NCI-H1092 treated with DMSO at 0.1 percent for 48 hours (cell line): ENCODE results near the gene PLEKHA1.
A peak's percentile ranks its signal among the peaks of the same experiment; 100 is the strongest.

ENCODE experiments used
- DNase-seq: peaks from one replicate; lab custom pipeline; 2025; lab: John Stamatoyannopoulos, UW

Gene PLEKHA1

DNA sequence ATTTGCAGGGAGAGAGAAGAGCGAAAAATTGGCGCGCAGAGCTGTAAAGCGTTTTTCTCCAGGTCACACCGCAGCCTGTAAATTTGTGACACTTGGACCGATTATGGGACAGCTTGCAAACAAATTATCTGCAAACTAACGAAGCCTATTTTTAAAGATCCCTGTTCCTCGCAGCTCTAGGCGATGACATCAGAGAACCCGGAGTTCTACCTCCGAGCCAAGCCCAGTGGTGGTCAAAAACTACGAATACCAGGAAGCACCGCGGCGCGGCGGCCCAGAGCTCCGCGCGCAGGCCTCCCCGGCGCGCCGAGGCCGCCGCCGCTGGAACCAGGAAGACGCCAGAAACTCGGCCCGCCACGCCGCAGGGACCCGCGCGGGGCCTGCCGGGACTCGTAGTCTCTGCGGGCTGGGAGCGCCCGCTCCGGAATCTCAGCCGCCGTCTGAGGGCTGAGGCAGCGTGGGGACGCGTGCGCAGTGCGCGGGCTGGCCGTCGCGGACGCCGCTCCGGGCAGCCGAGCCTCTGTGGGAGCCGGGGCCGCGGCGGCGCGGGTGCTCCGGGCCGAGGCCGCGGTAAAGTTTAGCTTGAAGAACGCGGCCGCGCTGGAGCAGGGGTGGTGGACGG is at the start of gene PLEKHA1:
Gene PLEKHA1 (plus strand): TSS at position 472 of the 622 bp plus-strand sequence. CDS start 18,493 bp downstream, outside the sequence.
- peak; percentile 83 for DNase-seq

DNA sequence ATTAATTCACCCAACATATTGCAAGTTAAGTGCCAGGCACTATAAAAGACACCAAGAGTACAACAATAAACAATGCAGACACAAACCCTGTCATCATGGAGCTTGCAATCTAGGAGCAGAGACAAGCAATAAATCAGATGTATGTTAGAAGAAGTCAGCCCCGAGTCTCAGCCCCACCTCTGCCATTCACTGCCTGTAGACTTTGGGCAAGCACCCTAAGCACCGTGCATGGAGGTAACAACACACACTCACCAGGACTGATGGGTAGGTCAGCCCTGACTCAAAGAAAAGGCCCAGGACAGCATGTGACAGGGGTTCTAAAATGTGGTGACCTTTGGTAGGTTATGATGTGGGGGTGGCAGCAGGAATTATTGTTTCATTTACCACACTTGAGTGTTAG is 49.3 kb upstream of the PLEKHA1 start:
- no peak for DNase-seq

DNA sequence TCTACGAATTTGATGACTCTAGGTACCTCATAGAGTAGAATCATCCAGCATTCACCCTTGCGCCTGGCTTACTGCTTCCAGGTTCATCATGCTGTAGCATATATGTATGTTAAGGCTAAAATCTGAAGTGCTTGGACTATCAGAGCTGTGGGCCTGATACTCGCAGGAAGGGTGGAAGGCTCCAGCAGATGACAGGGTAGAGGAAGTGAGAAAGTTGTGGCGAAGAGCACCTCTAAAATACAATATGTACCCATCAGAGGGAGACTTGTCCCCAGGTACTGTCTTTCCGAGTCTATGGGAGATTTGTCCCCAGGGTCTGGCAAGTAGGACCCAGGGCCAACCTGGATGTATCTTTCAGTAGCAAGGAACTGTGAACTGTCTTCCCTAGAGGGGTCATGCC is 48.1 kb upstream of the PLEKHA1 start:
- no peak for DNase-seq

DNA sequence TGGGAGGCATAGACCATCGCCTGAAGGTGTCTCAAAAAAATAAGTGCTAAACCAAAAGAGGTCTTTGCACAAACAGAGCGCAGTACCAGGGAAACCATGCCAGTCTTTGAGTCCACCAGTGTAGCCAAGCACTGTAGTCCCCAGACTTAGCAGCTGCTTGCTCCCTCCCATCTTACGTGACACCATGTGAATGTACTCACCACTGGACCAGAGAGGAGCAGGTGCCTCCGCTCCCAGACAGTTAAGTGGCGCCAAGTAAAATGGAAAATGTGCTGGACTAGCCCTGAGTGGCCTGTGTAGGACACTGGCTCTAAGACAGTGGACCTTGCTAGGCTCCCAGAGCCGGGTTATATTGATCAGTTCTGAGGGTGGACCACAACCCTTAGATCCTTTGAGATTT is 47.7 kb upstream of the PLEKHA1 start:
- DNase-seq: no peak

DNA sequence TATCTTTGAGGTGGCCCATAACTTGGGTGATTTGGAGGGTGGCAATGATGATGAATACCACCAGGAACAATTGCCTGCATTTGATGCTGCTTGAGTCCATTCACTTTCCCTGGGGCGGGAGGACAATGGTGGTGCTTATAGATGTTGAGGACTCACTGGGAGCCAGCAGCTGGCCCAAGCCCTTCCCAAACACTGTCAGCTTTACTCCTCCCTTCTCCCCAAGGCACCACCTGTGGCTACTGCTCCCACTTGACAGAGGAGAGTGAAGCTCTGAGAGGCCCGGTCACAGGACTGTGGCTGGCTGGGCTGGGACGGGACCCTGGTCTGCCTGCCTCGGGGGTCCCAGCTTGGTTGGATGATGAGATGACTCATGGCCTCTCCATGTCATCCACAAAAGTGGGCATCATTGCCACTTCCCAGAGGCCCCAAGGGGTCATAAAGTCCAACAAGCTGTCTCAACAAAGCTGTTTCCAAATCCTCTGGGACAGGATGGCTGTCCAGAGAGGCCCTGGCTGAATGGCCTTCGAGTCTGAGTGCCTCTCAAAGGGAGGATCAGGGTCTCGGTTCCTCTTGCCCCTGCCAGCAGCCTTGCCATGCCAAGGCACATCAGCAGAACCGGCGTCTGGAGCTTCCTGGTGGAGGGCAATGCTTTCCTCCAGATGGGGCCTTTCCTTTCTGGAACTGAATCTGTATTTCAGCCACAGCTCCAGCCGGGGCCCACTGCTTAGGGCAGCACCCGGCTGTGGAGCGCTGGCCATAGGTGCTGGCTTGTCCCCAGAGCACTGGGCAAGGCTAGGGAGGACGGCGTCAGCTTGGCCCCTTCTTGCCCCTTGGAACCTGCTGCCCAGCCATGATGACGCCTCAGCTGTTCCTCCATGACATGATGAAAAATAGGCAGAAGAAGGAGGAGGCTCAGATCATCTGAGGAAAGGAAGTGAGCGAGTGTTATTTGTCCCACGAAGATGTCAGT is 47.0 kb upstream of the PLEKHA1 start:
- no peak for DNase-seq

DNA sequence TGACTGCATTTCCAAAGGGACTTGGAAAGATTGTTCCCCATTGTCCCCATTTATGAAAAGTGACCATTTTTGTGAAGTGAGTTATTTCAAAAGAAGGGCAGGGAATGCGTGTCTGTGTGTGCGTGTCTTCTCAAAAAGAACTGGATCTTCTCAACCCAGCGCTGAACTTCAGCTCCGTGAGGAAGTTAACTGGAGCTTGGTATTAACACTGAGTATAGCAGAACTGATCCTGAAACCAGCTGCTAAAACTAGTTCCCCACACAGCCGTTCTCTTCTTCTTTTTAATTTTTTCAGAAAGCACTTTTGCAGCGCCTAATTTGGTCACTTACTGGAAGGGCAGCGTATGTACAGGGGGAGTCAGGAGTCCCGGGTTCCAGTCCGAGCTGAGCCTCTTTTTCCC is 45.8 kb upstream of the PLEKHA1 start:
- DNase-seq: no peak

DNA sequence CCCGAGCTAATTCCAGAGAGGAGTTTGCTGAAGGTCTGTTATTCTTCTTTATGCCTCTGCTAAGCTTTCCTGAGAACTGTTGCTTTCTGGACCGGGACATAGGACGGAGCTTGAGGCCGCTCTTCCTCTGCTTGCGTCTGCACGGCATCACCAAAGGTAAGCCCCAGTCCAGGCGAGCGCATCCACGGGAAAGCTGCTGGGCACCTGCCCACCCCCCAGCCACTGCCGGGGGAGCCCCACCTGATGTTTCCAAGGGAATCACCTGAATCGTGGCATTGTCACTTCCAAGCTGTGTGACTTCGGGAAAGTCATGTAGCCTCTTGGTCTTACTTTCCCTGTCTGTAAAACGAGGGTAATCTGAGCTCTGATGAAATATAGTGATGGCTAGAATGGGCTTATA is 45.1 kb upstream of the PLEKHA1 start:
- DNase-seq: no peak

DNA sequence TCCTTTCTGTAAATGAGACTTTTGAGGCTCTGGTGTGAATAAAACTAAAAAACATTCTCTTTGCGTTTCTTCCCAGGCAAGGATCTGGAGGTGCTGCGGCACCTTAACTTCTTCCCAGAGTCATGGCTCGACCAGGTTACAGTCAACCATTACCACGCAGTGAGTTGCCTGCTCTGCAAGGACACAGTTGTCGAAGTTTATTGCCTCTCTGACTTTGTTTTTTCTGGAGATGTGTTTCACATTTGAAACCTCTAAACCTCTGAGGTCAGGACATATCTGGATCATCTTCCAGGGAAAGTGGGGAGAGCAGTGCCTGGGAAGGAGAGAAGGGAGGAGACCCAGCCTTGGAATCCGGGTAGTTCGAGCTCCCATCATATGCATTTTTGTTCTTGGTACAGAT is 43.4 kb upstream of the PLEKHA1 start:
- no peak for DNase-seq

DNA sequence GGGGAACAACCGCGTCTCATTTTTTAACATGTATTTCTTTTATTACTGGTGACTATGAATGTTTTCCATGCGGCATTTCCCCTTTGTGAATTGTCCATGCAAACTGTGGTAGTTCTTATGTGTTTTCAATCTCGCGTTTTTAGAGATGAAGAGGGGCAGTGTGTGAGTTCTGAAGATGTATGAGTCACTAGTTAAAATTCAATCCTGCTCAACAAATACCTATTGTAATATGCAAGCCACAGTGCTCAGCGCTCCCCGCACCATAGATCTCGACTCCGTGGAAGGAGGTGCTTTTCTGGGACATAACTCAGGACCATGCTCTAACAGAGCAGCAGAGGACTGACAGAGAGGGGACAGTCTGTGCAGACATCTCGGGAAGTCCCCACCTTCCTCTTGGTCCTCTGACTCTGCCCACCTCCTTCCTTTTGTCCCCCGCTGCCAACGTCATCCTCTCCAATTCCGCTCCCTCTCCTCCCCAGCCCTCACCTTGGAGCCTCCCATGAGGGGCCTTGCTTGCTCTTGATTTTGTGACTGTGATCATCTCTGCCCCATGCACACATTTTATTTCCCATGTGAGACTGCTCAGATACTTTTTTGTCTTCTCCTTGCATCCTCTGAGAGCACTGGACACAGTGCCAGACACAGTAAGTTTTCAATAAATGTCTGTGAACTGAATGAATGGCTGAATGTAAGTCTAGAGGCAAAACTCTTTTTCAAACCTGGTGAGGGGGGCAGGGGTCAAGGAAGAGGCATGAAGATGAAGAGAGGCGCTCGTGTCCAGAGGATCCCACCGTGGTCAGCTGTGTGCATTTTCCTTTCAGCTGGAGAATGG is 42.7 kb upstream of the PLEKHA1 start:
- DNase-seq: no peak

DNA sequence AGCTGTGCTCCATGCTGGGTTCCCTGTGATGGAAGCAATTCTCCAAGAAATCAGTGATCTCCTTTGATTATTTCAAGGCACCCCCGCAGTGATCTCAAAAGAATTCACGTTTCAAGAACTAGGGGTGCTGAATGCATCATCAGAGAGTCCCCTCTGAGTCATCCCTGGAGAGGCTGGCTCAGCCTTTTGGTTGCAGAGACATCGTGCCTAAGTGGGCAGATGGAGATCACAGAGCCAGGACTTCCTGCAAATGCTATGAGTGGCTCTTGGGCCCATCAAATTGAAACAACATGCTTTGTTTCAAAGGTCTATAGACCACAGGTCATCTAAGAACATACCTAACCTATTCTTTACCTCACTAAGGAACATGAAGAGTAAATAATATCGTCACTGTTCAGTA is 41.5 kb upstream of the PLEKHA1 start:
- no peak for DNase-seq

DNA sequence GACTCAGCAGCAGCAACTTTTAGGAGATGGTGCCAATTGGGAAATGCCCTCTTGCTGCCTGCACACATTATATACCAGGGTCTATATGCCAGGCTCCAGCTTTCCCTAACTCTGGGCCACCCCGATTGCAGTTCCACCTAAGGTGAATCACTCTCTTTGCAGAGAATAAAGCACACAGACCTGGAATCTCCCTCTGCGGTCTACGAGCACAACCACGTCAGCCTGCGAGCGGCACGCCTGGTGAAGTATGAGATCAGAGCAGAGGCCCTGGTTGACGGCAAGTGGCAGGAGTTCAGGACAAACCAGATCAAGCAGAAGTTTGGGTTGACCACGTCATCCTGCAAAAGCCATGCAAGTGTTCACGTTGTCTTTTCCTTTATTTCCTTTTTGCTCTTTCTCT is 38.2 kb upstream of the PLEKHA1 start:
- DNase-seq: no peak

DNA sequence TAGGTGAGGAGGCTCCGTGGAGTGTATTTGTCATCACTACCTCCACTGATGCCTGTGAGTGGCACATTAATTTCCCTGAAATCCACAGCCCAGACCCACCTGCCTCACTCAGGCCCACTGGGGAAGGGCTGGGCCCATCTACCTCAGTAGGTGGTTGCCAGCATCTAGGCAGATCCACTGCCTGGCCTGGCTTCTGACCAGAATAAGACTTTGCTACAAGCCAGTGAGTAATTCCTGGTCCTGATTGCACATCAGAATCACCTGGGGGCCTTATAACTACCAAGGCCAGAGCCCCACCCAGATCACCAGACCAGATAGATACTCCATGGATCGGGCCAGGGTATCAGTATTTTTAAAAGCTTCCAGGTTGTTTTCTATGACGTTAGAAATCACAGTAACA is 37.5 kb upstream of the PLEKHA1 start:
- no peak for DNase-seq

DNA sequence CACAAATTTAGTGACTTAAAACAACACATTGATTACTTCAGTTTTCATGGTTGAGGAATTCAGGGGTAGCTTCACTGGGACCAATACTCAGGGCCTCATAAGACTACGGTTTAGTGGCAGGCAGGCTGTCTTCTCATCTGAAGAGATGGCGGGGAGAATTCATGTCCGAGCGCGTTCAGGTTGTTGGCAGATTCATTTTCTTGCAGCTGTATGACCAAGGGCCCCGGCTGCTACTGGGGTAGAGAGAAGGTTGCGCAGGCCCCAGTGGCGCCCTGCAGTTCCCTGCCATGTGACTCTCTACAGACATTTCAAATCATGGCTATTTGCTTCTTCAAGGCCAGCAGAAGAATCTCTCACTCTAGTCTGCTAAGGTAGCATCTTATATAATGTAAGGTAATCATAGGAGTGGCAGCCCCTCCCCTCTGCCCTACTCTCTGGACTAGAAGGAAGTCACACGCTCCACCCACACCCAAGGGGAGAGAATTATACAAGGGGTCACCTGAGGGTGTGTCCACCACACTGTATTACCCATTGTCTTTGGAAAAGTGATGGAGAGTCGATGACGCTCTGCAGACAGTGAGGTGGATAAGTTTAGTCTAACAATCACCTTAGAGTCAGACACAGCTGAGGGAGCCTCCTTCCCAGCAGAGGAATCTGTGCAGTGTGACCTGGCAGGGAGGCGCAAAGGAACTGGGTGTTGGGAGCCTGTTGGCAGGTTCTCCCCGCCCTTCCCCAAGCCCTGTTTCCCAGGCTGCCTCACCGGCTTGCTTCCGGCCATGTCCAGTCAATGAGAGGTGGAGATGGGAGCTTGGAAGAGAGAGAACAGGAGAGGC is 35.7 kb upstream of the PLEKHA1 start:
- DNase-seq: no peak

DNA sequence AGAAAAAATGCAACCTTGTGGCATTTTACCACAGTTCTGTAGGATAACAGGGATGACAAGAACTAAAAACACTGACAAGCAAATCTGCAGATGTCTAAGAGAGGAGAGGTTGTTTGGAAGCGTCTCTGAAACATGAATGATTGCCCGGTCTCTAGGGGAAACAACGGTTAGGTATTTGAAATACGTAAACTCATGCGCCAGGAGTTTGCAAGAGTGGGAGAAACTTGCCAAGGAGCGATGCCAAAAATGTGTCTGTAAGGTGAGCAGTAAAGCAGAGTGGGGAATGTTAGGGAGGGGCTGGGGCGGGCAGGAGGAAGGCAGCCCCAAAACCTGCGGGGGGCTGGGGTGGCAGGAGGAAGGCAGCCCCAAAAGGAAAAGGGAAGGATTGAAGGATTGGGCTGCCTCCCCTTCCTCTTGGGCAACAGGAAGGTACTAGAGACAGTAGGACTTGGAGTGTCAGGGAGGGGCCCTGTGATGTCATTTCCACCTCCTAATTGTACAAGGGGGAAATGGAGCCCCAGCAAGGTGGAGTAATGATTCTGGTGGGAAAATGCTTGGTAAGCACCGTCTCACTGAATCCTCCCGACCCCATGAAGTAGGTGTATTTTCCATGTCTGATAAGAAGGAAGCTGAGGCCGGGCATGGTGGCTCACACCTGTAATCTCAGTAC is 33.2 kb upstream of the PLEKHA1 start:
- no peak for DNase-seq

DNA sequence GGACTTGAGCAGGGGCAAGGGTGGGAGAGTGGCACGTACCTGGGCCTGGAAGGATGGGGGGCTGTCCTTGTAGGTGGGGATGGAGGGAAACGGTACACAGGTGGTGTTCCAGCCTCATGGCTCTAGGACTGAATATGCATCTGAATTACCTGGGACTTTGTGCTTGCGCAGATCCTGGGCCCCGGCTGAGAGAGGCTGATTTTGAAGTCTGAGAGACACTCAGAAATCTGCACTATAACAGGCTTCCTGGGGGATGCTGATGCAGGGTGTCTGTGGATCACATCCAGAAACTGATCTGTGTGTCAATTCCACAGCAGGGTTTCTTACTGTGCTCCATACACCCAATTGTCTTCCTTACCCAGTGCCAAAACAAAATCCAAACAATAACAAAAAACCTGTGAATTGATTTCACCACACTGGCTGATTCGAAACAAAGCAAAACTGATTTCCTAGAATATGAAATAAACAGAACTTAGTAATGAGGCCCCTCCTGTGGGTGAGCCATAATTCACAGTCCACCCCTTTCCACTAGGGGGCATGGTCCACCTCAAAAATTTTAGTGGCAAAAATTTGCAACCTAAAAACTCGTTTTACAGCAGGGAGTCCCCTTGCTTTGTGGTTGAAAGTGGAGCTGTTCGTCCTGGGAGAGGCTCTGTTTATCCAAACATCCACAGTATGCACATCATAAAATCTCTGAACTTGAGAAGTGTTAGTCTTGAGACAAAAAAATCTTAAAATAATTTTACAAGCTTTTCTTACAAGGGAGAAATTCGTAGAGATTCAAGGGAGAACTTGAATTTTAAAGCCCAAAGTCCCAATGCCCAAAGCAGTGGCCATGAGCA is 32.0 kb upstream of the PLEKHA1 start:
- no peak for DNase-seq

DNA sequence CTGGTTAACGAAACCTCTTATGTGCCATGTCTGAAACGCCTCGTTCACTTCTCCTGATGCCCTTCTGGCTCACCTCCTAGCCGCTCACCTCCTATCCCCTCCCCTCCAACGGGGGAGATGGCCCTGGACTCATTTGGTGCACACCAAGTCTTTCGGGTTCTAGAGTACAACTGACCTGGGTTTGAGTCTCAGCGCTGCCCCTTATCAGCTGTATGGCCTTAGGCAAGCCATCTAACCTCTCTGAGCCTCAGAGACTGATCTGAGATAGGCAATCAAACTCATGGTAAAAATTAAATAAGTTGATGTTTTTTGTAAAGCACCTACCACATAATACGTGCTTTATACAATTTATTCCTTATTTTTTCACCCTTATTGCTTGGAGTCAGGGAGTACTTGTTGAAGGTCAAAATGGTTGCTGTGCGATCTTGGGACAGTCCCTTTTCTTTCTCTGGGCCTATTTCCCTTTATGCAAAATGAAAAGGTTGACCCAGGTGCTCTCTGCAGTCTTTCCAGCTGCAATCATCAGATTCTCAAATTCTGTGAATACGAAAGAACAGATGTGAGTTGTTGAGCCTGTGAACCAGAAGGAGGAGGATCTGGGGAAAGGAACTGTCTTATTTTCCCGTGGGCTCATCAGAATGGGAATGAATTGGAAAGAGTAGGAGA is 31.2 kb upstream of the PLEKHA1 start:
- DNase-seq: no peak

DNA sequence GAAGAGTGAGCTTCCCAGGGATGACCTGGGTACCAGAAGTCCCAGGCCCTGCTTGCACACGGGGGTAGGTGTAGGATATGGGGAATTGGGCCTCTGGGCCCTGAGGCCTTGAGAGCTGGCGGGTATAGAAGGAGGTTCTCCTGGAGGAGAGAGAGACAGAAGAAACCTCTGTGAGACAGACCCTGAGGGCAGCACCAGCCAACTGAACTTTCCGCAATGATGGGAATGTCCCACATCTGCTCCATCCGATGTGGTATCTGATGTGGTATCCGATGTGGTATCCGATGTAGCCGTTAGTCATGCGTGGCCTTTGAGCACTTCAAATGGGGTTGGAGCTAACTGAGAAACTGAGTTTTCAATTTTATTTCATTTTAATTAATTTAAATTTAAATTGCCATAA is 30.6 kb upstream of the PLEKHA1 start:
- DNase-seq: no peak

DNA sequence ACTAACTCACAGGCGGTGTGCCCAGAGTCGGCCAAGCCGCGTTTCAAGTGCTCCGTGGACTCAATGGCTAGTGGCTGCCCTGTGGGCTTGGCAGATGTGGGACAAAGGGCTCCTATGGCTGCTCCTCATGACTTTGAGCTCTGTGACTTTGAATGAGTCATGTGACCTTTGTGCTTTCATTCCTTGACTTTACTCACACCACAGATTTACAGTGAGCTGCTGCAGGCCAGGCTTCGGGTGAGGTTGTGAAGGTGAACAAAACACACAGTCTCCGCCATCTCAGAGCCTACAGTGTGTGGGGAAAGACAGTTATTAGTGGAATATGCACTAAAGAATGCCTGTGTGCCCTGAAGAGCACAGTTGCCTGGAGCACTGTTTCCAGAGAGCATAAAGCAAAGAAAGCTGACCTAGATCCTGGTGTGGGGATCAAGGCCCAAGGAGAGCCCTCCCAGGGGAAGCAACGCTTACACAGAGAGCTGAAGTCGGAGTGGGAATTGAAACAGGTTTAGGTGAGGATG is 29.7 kb upstream of the PLEKHA1 start:
- DNase-seq: no peak

DNA sequence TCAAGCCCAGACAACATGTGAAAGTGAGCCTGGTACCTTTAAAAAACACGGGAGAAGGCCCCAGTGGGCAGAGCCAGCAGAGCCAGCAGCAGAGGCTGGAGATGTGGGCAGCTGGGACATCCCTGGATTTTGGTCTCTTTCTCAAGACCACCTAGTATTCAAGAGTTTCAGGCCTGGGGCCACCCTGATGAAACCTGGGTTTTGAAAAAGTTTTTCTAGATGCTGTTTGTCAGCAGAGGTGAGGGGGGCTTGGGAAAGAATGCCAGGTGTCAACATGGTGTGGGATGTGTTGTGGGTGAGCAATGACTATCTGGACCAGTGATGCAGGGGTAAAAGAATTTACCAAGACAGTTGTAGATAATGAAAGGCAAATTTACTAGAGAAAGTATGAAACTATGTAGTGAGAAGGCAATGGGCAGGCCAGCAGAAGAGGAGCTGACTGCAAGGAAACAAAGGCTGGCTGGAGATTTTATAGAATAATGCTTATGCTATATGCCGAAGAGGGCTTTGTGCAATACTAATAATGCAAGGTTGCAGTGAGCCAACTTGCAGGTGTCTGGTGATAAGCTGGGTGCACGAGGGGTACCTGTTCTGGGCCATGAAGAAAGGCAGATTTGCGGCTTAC is 28.1 kb upstream of the PLEKHA1 start:
- no peak for DNase-seq
